Measurements from ENCODE around the gene RNF150.

The RNF150 gene

DNA sequence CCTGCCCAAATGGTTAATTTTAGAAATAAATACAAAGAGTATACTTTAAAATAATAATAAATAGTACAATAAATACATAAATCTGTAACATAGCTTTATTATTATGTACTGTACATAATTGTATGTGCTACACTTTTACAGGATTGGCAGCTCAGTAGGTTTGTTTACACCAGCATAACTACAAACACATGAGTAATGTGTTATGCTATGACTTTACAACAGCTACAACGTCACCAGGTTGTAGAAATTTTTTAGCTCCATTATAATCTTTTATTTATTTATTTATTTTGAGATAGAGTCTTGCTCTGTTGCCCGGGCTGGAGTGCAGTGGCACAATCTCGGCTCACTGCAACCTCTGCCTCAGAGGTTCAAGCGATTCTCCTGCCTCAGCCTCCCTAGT, 31.8 kb downstream of the RNF150 start:
- TF ChIP-seq ZNF565 (CRISPR knock-in tag; conservative IDR thresholded peaks at IDR 0.05; ENCODE audit: low read depth) (no peak), CSDC2 (CRISPR knock-in tag; IDR thresholded peaks at IDR 0.05) (no peak)

DNA sequence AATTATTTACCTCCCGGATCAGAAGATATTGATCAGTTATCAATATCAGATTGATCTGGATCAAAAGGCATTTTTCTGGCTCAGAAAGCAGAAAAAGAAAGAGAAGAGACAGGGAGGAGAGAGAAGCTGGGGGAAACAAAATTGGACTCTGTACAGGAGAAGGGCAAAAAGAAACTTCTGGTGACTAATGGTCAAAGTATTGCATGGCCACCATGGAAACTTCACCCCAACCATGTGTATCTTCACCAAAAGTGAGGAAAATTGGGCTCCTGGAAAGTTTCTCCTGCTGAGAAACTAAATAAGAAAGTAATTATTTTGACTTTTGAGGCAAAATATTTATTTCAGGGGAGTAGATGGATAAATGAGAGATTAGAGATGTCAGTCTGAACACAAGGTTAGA, 33.9 kb downstream of the RNF150 start:
- no peak for ATAC-seq
- TF ChIP-seq ZNF565 (CRISPR knock-in tag; conservative IDR thresholded peaks at IDR 0.05; ENCODE audit: low read depth) (no peak), CSDC2 (CRISPR knock-in tag; IDR thresholded peaks at IDR 0.05) (no peak), TOX (CRISPR knock-in tag; IDR thresholded peaks at IDR 0.05; ENCODE audit: borderline replicate concordance) (no peak), BACH2 (CRISPR knock-in tag; IDR thresholded peaks at IDR 0.05; ENCODE audit: borderline replicate concordance) (no peak), ISL1 (CRISPR knock-in tag; IDR thresholded peaks at IDR 0.05) (no peak), ZFP3 (CRISPR knock-in tag; IDR thresholded peaks at IDR 0.05) (no peak), ARNTL (CRISPR knock-in tag; IDR thresholded peaks at IDR 0.05; ENCODE audit: borderline replicate concordance, low read depth) (no peak), TCF4 (CRISPR knock-in tag; IDR thresholded peaks at IDR 0.05; ENCODE audit: borderline replicate concordance) (no peak), ESRRG (CRISPR knock-in tag; IDR thresholded peaks at IDR 0.05) (no peak), PPARA (CRISPR knock-in tag; IDR thresholded peaks at IDR 0.05; ENCODE audit: borderline replicate concordance) (no peak)

More for the DNA sequence above, 31.8 kb downstream of the RNF150 start:
- no peak for ATAC-seq

DNA sequence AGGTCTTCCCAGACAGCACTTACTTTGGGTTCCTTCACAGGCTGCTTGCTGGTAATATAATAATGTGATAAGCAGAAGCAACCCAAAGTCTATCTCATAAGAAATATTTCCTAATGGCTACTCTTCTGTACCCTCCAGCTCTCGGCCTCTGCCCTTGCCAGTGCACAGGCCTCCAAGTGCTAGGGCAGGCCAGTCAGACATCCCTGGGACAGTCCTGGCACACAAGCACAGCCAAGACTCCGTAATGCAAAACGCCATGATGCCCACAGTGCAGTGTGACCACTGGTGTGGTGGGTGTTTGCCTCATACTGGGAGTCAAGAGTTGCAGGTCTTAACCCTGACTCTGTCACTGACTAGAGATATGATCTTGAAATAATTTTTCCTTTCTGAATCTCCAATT, 35.1 kb downstream of the RNF150 start:
- TF ChIP-seq CREB5 (CRISPR knock-in tag; IDR thresholded peaks at IDR 0.05; ENCODE audit: low read depth) (no peak), TOX (CRISPR knock-in tag; IDR thresholded peaks at IDR 0.05; ENCODE audit: borderline replicate concordance) (no peak), ZFP30 (CRISPR knock-in tag; IDR thresholded peaks at IDR 0.05) (no peak), ZC3H10 (CRISPR knock-in tag; IDR thresholded peaks at IDR 0.05) (no peak), ISL1 (CRISPR knock-in tag; IDR thresholded peaks at IDR 0.05) (no peak)
- no peak for ATAC-seq

- TF ChIP-seq TOX (CRISPR knock-in tag; IDR thresholded peaks at IDR 0.05; ENCODE audit: borderline replicate concordance): no peak
- TF ChIP-seq CREB5 (CRISPR knock-in tag; IDR thresholded peaks at IDR 0.05; ENCODE audit: low read depth): no peak
- no peak for TF ChIP-seq CSDC2 (CRISPR knock-in tag; IDR thresholded peaks at IDR 0.05)
- no peak for TF ChIP-seq ZC3H10 (CRISPR knock-in tag; IDR thresholded peaks at IDR 0.05)
- TF ChIP-seq, protein P1, sequence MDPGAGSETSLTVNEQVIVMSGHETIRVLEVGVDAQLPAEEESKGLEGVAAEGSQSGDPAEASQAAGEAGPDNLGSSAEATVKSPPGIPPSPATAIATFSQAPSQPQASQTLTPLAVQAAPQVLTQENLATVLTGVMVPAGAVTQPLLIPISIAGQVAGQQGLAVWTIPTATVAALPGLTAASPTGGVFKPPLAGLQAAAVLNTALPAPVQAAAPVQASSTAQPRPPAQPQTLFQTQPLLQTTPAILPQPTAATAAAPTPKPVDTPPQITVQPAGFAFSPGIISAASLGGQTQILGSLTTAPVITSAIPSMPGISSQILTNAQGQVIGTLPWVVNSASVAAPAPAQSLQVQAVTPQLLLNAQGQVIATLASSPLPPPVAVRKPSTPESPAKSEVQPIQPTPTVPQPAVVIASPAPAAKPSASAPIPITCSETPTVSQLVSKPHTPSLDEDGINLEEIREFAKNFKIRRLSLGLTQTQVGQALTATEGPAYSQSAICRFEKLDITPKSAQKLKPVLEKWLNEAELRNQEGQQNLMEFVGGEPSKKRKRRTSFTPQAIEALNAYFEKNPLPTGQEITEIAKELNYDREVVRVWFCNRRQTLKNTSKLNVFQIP (CRISPR knock-in tag; IDR thresholded peaks at IDR 0.05; ENCODE audit: borderline replicate concordance, low read depth): no peak
- no peak for TF ChIP-seq ISL1 (CRISPR knock-in tag; IDR thresholded peaks at IDR 0.05)
- no peak for TF ChIP-seq TCF4 (CRISPR knock-in tag; IDR thresholded peaks at IDR 0.05; ENCODE audit: borderline replicate concordance)
- no peak for TF ChIP-seq ZNF565 (CRISPR knock-in tag; conservative IDR thresholded peaks at IDR 0.05; ENCODE audit: low read depth)
- no peak for ATAC-seq
Observed at GRCh38 chr4:141090473-141090872, 42.8 kb downstream of the RNF150 start.

DNA sequence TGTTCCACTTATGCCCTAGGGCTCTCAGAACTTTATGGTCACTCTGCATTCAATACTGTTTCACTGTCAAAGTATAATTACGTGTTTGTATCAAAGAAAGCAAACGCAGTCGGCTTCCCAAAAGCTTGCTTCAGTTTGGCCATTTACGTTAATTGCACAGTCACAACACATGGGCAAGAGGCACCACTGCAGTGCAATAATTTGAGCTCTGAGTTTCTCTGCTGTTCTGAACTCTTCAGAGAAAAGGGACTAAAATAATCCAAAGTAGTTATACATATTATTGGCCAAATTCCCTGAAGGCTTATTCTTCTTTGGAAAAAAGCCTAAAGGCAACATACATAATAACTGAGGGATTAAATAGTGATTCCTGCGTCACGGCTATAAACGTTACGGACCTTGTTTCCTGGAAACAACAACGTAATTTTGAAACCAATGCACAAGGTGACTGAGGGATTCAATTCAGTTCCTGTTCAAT, 51.3 kb downstream of the RNF150 start:
- no peak for ATAC-seq

More for the DNA sequence above, 51.3 kb downstream of the RNF150 start:
- TF ChIP-seq ARNTL (CRISPR knock-in tag; IDR thresholded peaks at IDR 0.05; ENCODE audit: borderline replicate concordance, low read depth) (no peak), ZC3H10 (CRISPR knock-in tag; IDR thresholded peaks at IDR 0.05) (no peak), CSRNP3 (CRISPR knock-in tag; IDR thresholded peaks at IDR 0.05) (no peak), TCF4 (CRISPR knock-in tag; IDR thresholded peaks at IDR 0.05; ENCODE audit: borderline replicate concordance) (no peak), PPARA (CRISPR knock-in tag; IDR thresholded peaks at IDR 0.05; ENCODE audit: borderline replicate concordance) (no peak), OSR1 (CRISPR knock-in tag; IDR thresholded peaks at IDR 0.05) (no peak), ZFP30 (CRISPR knock-in tag; IDR thresholded peaks at IDR 0.05) (no peak), ISL1 (CRISPR knock-in tag; IDR thresholded peaks at IDR 0.05) (no peak), CSDC2 (CRISPR knock-in tag; IDR thresholded peaks at IDR 0.05) (no peak), PATZ1 (CRISPR knock-in tag; IDR thresholded peaks at IDR 0.05; ENCODE audit: borderline replicate concordance) (no peak)

Measured in SK-N-SH treated with all-trans-retinoic acid at 6 μM for 48 hours (cell line).